HUES48 (cell line): Measurements from ENCODE around the gene TBX6.
"Not testable (repeated sequence)": the region's sequence is repeated elsewhere in the genome, so short reads cannot be mapped to it uniquely, and the experiment has no call there.

ENCODE experiments used
- H3K27ac ChIP-seq: one replicate; pipeline ENCODE4 v1.7.0; 2013; ENCODE audit warnings: low read depth, low read length, inconsistent platforms
- H3K27me3 ChIP-seq: 2 replicates; pipeline ENCODE4 v1.6.1; 2013; ENCODE audit warnings: mild to moderate bottlenecking, low read length; ENCODE audit not compliant: control insufficient read depth, insufficient read depth
- H3K36me3 ChIP-seq: 2 replicates; pipeline ENCODE4 v1.6.1; 2013; ENCODE audit warnings: low read length; ENCODE audit not compliant: control insufficient read depth, insufficient read depth
- H3K4me1 ChIP-seq: 2 replicates; pipeline ENCODE4 v1.6.1; 2013; ENCODE audit warnings: mild to moderate bottlenecking, low read length; ENCODE audit not compliant: control insufficient read depth, insufficient read depth
- H3K4me3 ChIP-seq: 2 replicates; pipeline ENCODE4 v1.5.1; 2013; ENCODE audit warnings: mild to moderate bottlenecking, low read depth, low read length
- H3K9ac ChIP-seq: 2 replicates; pipeline ENCODE4 v1.6.1; 2013; ENCODE audit warnings: mild to moderate bottlenecking, low read depth, low read length, moderate library complexity
- H3K9me3 ChIP-seq: 2 replicates; pipeline ENCODE4 v1.6.1; 2013; ENCODE audit warnings: low read length; ENCODE audit not compliant: control insufficient read depth, insufficient read depth

TBX6 gene

DNA sequence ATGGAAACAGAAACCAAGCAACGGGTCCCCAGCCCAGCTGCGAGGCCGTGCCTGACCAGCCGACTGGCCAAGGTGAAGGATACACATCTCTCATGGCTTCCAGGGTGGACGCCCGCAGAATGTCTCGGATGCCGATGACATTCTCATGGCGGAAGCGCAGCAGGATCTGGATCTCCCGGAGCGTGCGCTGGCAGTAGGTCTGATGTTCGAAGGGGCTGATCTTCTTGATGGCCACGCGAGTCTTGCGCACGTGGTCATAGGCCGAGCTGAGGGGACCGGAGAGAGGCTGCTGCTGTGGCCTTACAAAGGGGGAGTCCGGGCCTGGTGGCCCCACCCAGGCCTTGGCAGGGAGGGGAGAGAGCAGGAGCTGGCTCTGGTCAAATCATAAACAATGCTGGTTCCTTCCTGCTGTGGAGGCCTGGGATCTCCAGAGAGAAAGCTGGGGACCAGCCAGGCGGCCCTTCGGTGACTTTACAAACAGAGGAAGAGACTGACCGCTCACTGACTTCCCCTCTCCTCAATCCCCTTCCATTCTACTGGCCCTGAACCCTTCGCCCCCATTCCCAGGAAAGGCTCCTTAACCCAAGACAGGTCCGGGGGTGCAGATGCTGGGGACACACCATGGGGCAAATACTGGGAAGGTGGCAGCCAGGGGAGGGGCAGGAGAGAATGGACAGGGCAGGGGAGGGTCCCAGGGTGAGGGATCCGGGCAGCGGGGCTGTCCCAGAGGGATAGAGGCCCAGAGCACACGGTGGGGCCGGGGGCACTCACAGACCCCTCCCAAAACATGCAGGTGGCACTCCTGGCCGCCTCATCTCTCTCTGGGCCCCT lies 30.2 kb upstream of the TBX6 start:
- H3K27ac ChIP-seq: no peak overlapping the region
- H3K9me3 ChIP-seq: no peaks in the 10 kb centered on the region
- H3K27me3 ChIP-seq: no peaks in the 10 kb centered on the region
- no peak overlapping the region for H3K9ac ChIP-seq
- peaks cover 18% of the 10 kb centered on the region for H3K36me3 ChIP-seq
- peaks cover 5% of the 10 kb centered on the region; the same call in 1 of the 2 replicates for H3K4me1 ChIP-seq
- peak overlapping the region; percentile 74 for H3K4me3 ChIP-seq

DNA sequence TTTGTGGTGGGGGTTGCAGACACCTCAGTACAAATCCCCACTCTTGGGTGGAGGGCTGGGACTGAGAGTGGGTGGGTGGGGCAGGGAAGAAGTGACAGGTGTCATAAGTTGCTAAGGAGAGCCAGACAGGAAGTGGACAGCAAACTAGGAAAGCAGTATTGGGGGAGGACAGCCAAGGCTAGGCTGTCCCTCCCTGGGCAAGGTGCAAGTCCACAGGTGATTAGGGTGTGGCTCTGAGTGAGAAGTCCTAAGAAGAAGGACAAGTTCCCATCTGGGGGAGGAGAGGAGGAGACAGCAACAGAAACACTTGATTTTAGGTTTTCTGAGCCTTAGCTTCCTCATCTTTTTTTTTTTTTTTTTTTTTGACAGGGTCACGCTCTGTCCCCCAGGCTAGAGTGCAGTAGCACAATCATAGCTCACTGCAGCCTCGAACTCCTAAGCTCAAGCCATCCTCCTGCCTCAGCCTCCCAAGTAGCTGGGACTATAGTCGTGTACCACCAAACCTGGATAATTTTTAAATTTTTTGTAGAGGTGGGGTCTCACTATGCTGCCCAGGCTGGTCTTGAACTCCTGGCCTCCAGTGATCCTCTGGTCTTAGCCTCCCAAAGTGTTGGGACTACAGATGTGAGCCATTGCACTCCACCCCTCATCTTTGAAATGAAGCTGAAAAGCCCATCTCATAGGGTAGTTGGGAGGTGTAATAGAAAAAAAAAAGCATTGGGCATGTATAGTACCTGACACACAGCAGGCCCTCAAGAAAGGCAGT lies 28.8 kb upstream of the TBX6 start:
- Histone ChIP-seq H3K9me3 (no peaks in the 10 kb centered on the region), H3K4me3 (no peak overlapping the region), H3K4me1 (peaks cover 5% of the 10 kb centered on the region; the same call in 1 of the 2 replicates), H3K27ac (no peak overlapping the region), H3K27me3 (no peaks in the 10 kb centered on the region), H3K9ac (no peak overlapping the region), H3K36me3 (peaks cover 20% of the 10 kb centered on the region)

- H3K27me3 ChIP-seq: no peaks in the 10 kb centered on the region
- peaks cover 5% of the 10 kb centered on the region; the same call in 1 of the 2 replicates for H3K4me1 ChIP-seq
- no peaks in the 10 kb centered on the region for H3K9me3 ChIP-seq
- no peak overlapping the region for H3K9ac ChIP-seq
- H3K36me3 ChIP-seq: peaks cover 23% of the 10 kb centered on the region
- H3K4me3 ChIP-seq: no peak overlapping the region
- H3K27ac ChIP-seq: no peak overlapping the region
These were observed 27.7 kb upstream of the TBX6 start for GRCh38 chr16:30119428-30119827.

- no peaks in the 10 kb centered on the region for H3K9me3 ChIP-seq
- H3K4me3 ChIP-seq: no peak overlapping the region
- H3K9ac ChIP-seq: no peak overlapping the region
- peaks cover 23% of the 10 kb centered on the region for H3K36me3 ChIP-seq
- peaks cover 5% of the 10 kb centered on the region; the same call in 1 of the 2 replicates for H3K4me1 ChIP-seq
- H3K27me3 ChIP-seq: no peaks in the 10 kb centered on the region
- H3K27ac ChIP-seq: no peak overlapping the region
These were observed 26.0 kb upstream of the TBX6 start for GRCh38 chr16:30117768-30118167.

- H3K4me3 ChIP-seq: no peak overlapping the region
- H3K9ac ChIP-seq: no peak overlapping the region
- no peaks in the 10 kb centered on the region for H3K9me3 ChIP-seq
- H3K27me3 ChIP-seq: no peaks in the 10 kb centered on the region
- H3K4me1 ChIP-seq: no peaks in the 10 kb centered on the region
- H3K36me3 ChIP-seq: peaks cover 23% of the 10 kb centered on the region
- no peak overlapping the region for H3K27ac ChIP-seq
These were observed 24.8 kb upstream of the TBX6 start for GRCh38 chr16:30116291-30117207.

GRCh38 chr16:30115238-30115637 lies 23.5 kb upstream of the TBX6 start:
- no peaks in the 10 kb centered on the region for H3K4me1 ChIP-seq
- H3K27me3 ChIP-seq: no peaks in the 10 kb centered on the region
- peaks cover 23% of the 10 kb centered on the region for H3K36me3 ChIP-seq
- H3K9me3 ChIP-seq: no peaks in the 10 kb centered on the region
- no peak overlapping the region for H3K4me3 ChIP-seq
- no peak overlapping the region for H3K27ac ChIP-seq
- no peak overlapping the region for H3K9ac ChIP-seq

GRCh38 chr16:30114833-30115232 lies 23.1 kb upstream of the TBX6 start:
- H3K9me3 ChIP-seq: not testable (repeated sequence)

GRCh38 chr16:30114411-30114810 lies 22.7 kb upstream of the TBX6 start:
- H3K4me1 ChIP-seq: no peaks in the 10 kb centered on the region
- no peaks in the 10 kb centered on the region for H3K27me3 ChIP-seq
- H3K9me3 ChIP-seq: no peaks in the 10 kb centered on the region
- H3K36me3 ChIP-seq: peaks cover 19% of the 10 kb centered on the region
- no peak overlapping the region for H3K9ac ChIP-seq
- no peak overlapping the region for H3K4me3 ChIP-seq
- H3K27ac ChIP-seq: no peak overlapping the region

More at GRCh38 chr16:30114833-30115232, 23.1 kb upstream of the TBX6 start:
- H3K4me3 ChIP-seq, H3K9ac ChIP-seq, H3K4me1 ChIP-seq, H3K27ac ChIP-seq, H3K27me3 ChIP-seq: not testable (repeated sequence)
- H3K36me3 ChIP-seq: peaks cover 23% of the 10 kb centered on the region

DNA sequence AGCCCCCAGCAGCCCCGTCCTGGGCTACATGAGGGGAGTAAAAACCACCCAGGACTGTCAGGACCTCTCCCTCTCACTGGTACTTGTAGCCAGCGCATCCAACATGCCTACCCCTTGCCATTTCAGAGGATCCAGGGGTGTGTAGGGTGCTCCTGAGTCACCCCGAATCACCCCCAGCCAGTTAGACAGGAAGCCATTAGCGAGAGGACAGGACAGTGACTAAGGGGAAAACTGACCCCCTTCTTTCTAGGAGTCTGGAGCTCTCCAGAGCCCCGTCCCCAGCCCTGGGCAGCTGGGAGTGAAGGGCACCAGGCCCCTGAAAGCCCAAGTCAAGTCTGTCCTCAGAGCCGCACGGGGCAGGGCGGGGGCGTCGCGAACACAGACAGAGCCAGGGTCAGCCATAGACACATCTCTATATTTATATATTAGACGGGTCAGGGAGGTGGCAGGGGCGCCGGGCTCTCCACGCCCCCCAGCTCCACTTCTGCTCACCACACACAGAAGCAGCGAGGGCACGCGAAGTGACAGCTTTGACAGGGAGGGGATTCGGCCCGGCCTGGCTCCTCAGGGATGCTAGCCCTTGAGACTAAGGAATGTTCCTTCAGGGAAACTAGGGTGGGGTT lies 22.1 kb upstream of the TBX6 start:
- no peak overlapping the region for H3K9ac ChIP-seq
- H3K4me3 ChIP-seq: no peak overlapping the region
- H3K27ac ChIP-seq: no peak overlapping the region
- peaks cover 17% of the 10 kb centered on the region for H3K36me3 ChIP-seq
- H3K9me3 ChIP-seq: no peaks in the 10 kb centered on the region
- no peaks in the 10 kb centered on the region for H3K27me3 ChIP-seq
- H3K4me1 ChIP-seq: no peaks in the 10 kb centered on the region

DNA sequence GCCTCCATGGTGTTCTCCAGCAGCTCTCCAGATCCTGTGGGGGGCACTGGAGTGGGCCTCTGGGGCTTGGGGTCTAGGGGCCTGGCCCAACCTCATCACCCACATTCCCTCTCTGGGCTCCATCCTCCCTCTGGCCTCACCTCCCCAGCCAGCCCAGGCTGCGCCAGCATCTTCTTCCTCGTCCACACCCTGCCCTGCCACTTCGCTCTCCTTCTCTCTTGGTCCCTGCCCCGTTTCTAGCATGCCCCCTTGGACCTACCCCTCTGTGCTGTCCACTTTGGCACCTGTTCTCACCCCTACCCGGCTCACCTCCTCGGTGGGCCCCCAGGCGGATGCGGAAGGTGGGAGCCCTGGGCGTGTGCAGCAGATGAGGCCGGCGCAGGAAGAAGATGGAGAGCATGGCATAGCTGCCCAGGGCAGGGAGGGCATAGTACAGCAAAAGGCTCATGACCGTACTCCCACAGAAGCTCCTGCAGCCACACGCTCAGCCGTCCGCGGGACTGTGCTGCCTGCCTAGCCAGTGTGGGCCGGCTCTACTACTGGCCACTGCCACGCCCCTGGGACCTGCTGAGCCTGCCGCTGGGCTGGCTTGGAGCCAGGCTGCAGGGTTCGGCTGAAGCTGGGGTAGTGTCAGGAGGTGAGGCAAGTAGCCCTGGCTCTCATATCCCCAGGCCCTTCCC lies 21.4 kb upstream of the TBX6 start, which contains the start of gene GDPD3:
GDPD3 (minus strand) TSS at position 507 of the 680 bp plus-strand sequence; CDS start at position 448, 59 bp downstream.
- H3K4me3 ChIP-seq: no peak within 1 kb of the TSS
- no peaks in the 10 kb centered on the region for H3K4me1 ChIP-seq
- peaks cover 17% of the 10 kb centered on the region for H3K36me3 ChIP-seq
- H3K27ac ChIP-seq: no peak within 1 kb of the TSS
- H3K9me3 ChIP-seq: no peaks in the 10 kb centered on the region
- no peak within 1 kb of the TSS for H3K9ac ChIP-seq
- no peaks in the 10 kb centered on the region for H3K27me3 ChIP-seq
